Panc1 (cell line): ENCODE results near the gene CACNA2D3.

ENCODE experiments used
- CTCF ChIP-seq: fragments of 450-650 bp; IDR thresholded peaks from 2 replicates; pipeline ENCODE4 v1.5.1; 2017; ENCODE audit warnings: mild to moderate bottlenecking
- POLR2AphosphoS5 ChIP-seq: IDR thresholded peaks from 2 replicates; pipeline ENCODE4 v1.6.1; 2012; ENCODE audit warnings: mild to moderate bottlenecking, low read depth, low read length, moderate library complexity
- REST ChIP-seq, 2 experiments: IDR thresholded peaks; 2 replicates each; pipeline ENCODE4 v1.6.1; 2011 to 2012; ENCODE audit warnings: low read depth in 2 of 2, control low read depth in 1 of 2, low read length in 1 of 2, mild to moderate bottlenecking in 1 of 2, moderate library complexity in 1 of 2; ENCODE audit not compliant: insufficient read depth in 1 of 2
- SIN3A ChIP-seq: IDR thresholded peaks from 2 replicates; pipeline ENCODE4 v1.6.1; 2012; ENCODE audit warnings: low read depth, mild to moderate bottlenecking, low read length, moderate library complexity, borderline replicate concordance; ENCODE audit not compliant: insufficient read depth

- TF ChIP-seq POLR2AphosphoS5 (no peak), CTCF (no peak), SIN3A (no peak), REST (IDR thresholded peaks at IDR 0.05; ENCODE audit: insufficient read depth in 1 of 2, low read depth in 2 of 2, low read length in 1 of 2) (no peak)
These were observed 658.0 kb downstream of the CACNA2D3 start for GRCh38 chr3:54780336-54780735.
